Uterus (tissue), 4 donors: ENCODE results near the gene EXOC3L2. TPM values are rescaled to one million over a fixed set of nuclear protein-coding genes. Genes with fewer than 3 reads are reported as not detected.

Experiments
- DNase-seq, 2 donors: peaks; one replicate each; pipeline ENCODE4 v3.0.0-alpha.2; 2019 to 2020
- H3K27ac ChIP-seq, 2 donors: fragments of 200-600 bp; sonication (generic); 1 replicate in 1 of 2; 2 replicates in 1 of 2; pipeline ENCODE4 v1.5.1; 2016 to 2018
- H3K27me3 ChIP-seq, 2 donors: fragments of 200-600 bp; sonication (generic); one replicate each; pipeline ENCODE4 v1.5.1; 2018 to 2019; ENCODE audit warnings: control low read depth in 1 of 2
- H3K36me3 ChIP-seq, 2 donors: fragments of 200-600 bp; sonication (generic); one replicate each; pipeline ENCODE4 v1.5.1; 2019; ENCODE audit warnings: control low read depth in 1 of 2
- H3K4me1 ChIP-seq, 2 donors: fragments of 200-600 bp; sonication (generic); one replicate each; pipeline ENCODE4 v1.5.1; 2018 to 2019; ENCODE audit warnings: control low read depth in 1 of 2
- H3K4me3 ChIP-seq, 2 donors: fragments of 200-600 bp; sonication (generic); 1 replicate in 1 of 2; 2 replicates in 1 of 2; pipeline ENCODE4 v1.5.1; 2018 to 2019; ENCODE audit warnings: mild to moderate bottlenecking in 1 of 2
- H3K9me3 ChIP-seq, 2 donors: fragments of 200-600 bp; sonication (generic); one replicate each; pipeline ENCODE4 v1.5.1; 2019; ENCODE audit warnings: control low read depth in 1 of 2
- POLR2A ChIP-seq, 2 donors: fragments of 450-650 bp; IDR thresholded peaks; one replicate each; pipeline ENCODE4 v1.6.1; 2016; ENCODE audit warnings: antibody characterized with exemption in 2 of 2, mild to moderate bottlenecking in 1 of 2, moderate library complexity in 1 of 2
- intact Hi-C: fragments of 100-400 bp; cut with DNase I; formaldehyde crosslinking; loops from one replicate; pipeline ENCODE4 v1.15.1; 2023; ENCODE audit warnings: low total_unique reads
- total RNA-seq, 4 donors: library from RNA; depleted of rRNA in 3 of 4; stranded (reverse); fragments of >200 nt in 3 of 4; gene quantifications; one replicate each; pipeline versions ENCODE4 v1.1.0 to v1.2.4, GENCODE V29; 2014 to 2023
- TF ChIP-seq, protein P1 (sequence below), 4 experiments: fragments of 200-600 bp in 2 of 4; fragments of 450-650 bp in 2 of 4; sonication (generic) in 2 of 4; IDR thresholded peaks; one replicate each; pipeline ENCODE4 v1.5.1; 2016 to 2019; ENCODE audit warnings: antibody characterized with exemption in 4 of 4, mild to moderate bottlenecking in 2 of 4, moderate library complexity in 1 of 4
- donor health status: DM: yes; HTN: yes; CAD: no.

Gene EXOC3L2
- total RNA-seq, 4 donors from 2014 or later, result 2.4 to 7.2 (median 6.4) TPM

DNA sequence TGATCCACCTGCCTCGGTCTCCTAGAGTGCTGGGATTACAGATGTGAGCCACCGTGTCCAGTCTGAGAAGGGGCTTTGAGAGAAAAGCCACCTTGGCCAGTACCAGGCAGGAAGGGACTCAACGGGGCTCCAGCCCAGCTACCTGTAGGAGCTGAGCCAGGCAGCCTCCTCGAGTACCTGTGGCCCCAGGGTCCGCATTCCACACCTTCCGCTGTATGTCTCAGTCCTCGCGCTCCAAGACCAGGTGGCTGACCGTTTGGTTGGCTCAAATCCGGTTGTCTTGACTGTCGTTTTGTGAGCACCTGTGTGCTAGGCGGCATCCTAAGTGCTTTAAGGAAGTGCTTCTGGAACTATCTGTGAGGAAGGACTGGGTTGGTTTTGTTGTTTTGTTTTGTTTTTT lies 22.1 kb upstream of the EXOC3L2 start:
- TF ChIP-seq, protein P1, sequence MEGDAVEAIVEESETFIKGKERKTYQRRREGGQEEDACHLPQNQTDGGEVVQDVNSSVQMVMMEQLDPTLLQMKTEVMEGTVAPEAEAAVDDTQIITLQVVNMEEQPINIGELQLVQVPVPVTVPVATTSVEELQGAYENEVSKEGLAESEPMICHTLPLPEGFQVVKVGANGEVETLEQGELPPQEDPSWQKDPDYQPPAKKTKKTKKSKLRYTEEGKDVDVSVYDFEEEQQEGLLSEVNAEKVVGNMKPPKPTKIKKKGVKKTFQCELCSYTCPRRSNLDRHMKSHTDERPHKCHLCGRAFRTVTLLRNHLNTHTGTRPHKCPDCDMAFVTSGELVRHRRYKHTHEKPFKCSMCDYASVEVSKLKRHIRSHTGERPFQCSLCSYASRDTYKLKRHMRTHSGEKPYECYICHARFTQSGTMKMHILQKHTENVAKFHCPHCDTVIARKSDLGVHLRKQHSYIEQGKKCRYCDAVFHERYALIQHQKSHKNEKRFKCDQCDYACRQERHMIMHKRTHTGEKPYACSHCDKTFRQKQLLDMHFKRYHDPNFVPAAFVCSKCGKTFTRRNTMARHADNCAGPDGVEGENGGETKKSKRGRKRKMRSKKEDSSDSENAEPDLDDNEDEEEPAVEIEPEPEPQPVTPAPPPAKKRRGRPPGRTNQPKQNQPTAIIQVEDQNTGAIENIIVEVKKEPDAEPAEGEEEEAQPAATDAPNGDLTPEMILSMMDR (IDR thresholded peaks at IDR 0.05), result no peak
- TF ChIP-seq POLR2A (IDR thresholded peaks at IDR 0.05), result no peak
- intact Hi-C loops, result no loop called here
- Histone ChIP-seq H3K36me3 (no peaks in the 10 kb centered on the region), H3K27me3 (no peaks in the 10 kb centered on the region), H3K27ac (no peak overlapping the region), H3K9me3 (no peaks in the 10 kb centered on the region), H3K4me1 (no peaks in the 10 kb centered on the region), H3K4me3 (no peak overlapping the region)
- DNase-seq, result no peak

DNA sequence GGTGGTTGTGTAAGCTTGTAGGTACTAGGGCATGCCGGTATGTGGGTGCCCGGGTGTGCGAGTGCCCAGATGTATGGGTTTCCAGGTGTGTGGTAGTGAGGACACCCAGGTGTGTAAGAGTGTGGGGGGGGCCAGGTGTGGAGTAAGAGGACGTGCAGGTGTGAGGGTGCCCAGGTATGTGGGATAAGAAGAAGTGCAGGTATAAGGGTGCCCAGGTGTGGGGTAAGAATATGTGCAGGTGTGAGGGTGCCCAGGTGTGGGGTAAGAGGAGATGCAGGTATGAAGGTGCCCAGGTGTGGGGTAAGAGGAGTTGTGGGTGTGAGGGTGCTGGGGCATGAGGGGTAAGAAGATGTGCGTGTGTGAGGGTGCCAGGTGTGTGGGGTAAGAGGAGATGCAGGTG lies 20.2 kb upstream of the EXOC3L2 start:
- DNase-seq, result no peak
- no peaks in the 10 kb centered on the region for H3K9me3 ChIP-seq
- intact Hi-C loops, result no loop called here
- no peak overlapping the region for H3K4me3 ChIP-seq
- no peaks in the 10 kb centered on the region for H3K4me1 ChIP-seq
- no peak overlapping the region for H3K27ac ChIP-seq
- no peaks in the 10 kb centered on the region for H3K36me3 ChIP-seq
- H3K27me3 ChIP-seq, result no peaks in the 10 kb centered on the region
- TF ChIP-seq POLR2A (IDR thresholded peaks at IDR 0.05), result no peak
- TF ChIP-seq, protein P1 (IDR thresholded peaks at IDR 0.05), result no peak

DNA sequence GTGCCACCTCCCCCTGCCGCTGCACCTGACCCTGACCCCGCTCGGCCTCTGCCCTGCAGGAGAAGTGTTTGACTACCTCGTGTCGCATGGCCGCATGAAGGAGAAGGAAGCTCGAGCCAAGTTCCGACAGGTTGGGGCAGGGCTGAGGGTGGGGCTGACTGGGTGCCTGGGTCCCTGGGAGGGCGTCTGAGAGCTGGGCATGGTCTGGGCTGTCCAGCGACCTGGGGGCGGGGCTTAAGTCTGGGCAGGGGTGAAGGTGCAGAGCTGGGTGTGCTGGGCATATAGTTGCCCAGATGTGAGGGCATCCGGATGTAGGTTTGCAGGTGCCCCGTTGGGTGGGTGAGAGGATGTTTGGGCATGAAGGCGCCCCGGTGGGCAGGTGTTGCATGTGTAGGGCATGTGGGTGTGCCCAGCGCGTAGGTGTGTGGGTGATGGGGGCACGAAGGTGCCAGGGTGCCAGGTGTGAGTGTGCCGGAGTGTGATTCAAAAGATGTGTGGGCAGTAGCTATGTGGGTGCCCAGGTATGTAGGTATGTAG lies 19.6 kb upstream of the EXOC3L2 start:
- no peak for DNase-seq
- Histone ChIP-seq H3K36me3 (no peaks in the 10 kb centered on the region), H3K4me3 (no peak overlapping the region), H3K9me3 (no peaks in the 10 kb centered on the region), H3K27ac (no peak overlapping the region), H3K4me1 (no peaks in the 10 kb centered on the region), H3K27me3 (no peaks in the 10 kb centered on the region)
- TF ChIP-seq POLR2A (IDR thresholded peaks at IDR 0.05), result no peak
- intact Hi-C loops, result no loop called here

DNA sequence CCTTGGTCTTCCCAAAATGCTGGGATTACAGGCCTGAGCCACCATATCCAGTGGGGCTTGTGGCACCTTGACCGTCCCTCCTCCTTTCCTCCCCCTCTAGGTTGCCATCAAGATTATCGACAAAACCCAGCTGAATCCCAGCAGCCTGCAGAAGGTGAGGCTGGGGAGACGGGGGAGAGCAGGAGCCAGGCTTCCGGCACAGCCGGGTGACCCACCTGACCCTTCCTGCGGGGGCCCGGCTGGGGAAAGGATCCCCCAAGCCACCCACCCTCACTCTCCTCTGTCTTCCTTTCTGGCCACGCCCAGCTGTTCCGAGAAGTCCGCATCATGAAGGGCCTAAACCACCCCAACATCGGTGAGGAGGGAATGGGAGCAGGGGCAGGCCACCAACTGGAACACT lies 17.8 kb upstream of the EXOC3L2 start:
- Histone ChIP-seq H3K36me3 (no peaks in the 10 kb centered on the region), H3K4me1 (no peaks in the 10 kb centered on the region), H3K27me3 (no peaks in the 10 kb centered on the region), H3K27ac (no peak overlapping the region), H3K4me3 (no peak overlapping the region), H3K9me3 (no peaks in the 10 kb centered on the region)
- intact Hi-C loops, result no loop called here
- no peak for DNase-seq
- TF ChIP-seq POLR2A (IDR thresholded peaks at IDR 0.05), result no peak
- TF ChIP-seq, protein P1 (IDR thresholded peaks at IDR 0.05), result no peak

DNA sequence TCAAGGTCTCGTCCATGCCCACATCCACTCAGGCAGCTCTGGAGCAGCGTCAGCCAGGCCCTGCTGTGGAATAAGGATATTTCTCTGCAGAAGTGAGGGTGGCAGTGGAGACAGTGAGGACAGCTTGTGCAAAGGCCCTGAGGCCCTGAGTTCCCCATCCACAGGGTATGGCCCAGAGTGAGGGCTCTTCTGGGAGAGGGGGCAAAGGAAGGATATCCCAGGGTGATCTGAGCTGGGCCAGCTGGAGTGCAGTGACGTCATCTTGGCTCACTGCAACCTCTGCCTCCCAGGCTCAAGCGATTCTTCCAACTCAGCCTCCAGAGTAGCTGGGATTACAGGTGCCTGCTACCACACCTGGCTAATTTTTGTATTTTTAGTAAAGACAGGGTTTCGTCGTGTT lies 17.4 kb upstream of the EXOC3L2 start:
- Histone ChIP-seq H3K4me3 (no peak overlapping the region), H3K4me1 (no peaks in the 10 kb centered on the region), H3K27me3 (no peaks in the 10 kb centered on the region), H3K9me3 (no peaks in the 10 kb centered on the region), H3K36me3 (no peaks in the 10 kb centered on the region), H3K27ac (no peak overlapping the region)
- DNase-seq, result no peak
- no peak for TF ChIP-seq POLR2A (IDR thresholded peaks at IDR 0.05)
- TF ChIP-seq, protein P1 (IDR thresholded peaks at IDR 0.05), result no peak
- intact Hi-C loops, result no loop called here

GRCh38 chr19:45258862-45259261 lies 13.7 kb upstream of the EXOC3L2 start:
- TF ChIP-seq, protein P1 (IDR thresholded peaks at IDR 0.05), result no peak
- TF ChIP-seq POLR2A (IDR thresholded peaks at IDR 0.05), result no peak
- Histone ChIP-seq H3K9me3 (no peaks in the 10 kb centered on the region), H3K27me3 (no peaks in the 10 kb centered on the region), H3K4me1 (no peaks in the 10 kb centered on the region), H3K27ac (no peak overlapping the region), H3K36me3 (no peaks in the 10 kb centered on the region), H3K4me3 (no peak overlapping the region)
- intact Hi-C loops, result no loop called here
- no peak for DNase-seq
